Hindlimb muscle (tissue), 1 donor: Measurements from ENCODE around the gene ANO6. TPM values are rescaled to one million over a fixed set of nuclear protein-coding genes. Genes with fewer than 3 reads are reported as not detected.
"Not testable (repeated sequence)": the region's sequence is repeated elsewhere in the genome, so short reads cannot be mapped to it uniquely, and the experiment has no call there.

Experiments used
- DNase-seq: peaks from one replicate; pipeline ENCODE4 v3.0.0-alpha.2; 2013
- polyA plus RNA-seq: library from polyadenylated mRNA; unstranded; fragments of 120-200 nt; gene quantifications from one replicate; pipeline ENCODE4 v1.2.1, GENCODE V29; 2013; ENCODE audit not compliant: insufficient read length

ANO6 gene
- polyA plus RNA-seq, 1 donor, result 64.7 TPM

GRCh38 chr12:45214071-45214470 is 1.8 kb upstream of the ANO6 start:
- DNase-seq, result no peak

GRCh38 chr12:45214749-45215418 is 1.0 kb upstream of the ANO6 start:
- DNase-seq, result peak; percentile 40

GRCh38 chr12:45216230-45216982 is 511 bp downstream of the ANO6 start:
- peak; percentile 69 for DNase-seq

GRCh38 chr12:45216983-45217485 is 1.1 kb downstream of the ANO6 start:
- no peak for DNase-seq

- DNase-seq, result no peak
Measured at GRCh38 chr12:45217846-45218245, 2.0 kb downstream of the ANO6 start.

- no peak for DNase-seq
Measured at GRCh38 chr12:45219621-45220020, 3.7 kb downstream of the ANO6 start.

- no peak for DNase-seq
Measured at GRCh38 chr12:45220363-45220931, 4.6 kb downstream of the ANO6 start.

GRCh38 chr12:45220969-45221368 is 5.1 kb downstream of the ANO6 start:
- no peak for DNase-seq

- no peak for DNase-seq
Measured at GRCh38 chr12:45223868-45224267, 8.0 kb downstream of the ANO6 start.

- DNase-seq, result no peak
Measured at GRCh38 chr12:45224311-45224710, 8.4 kb downstream of the ANO6 start.

- DNase-seq, result no peak
Measured at GRCh38 chr12:45226021-45226420, 10.1 kb downstream of the ANO6 start.

- no peak for DNase-seq
Measured at GRCh38 chr12:45227316-45228067, 11.6 kb downstream of the ANO6 start.

GRCh38 chr12:45231515-45232145 is 15.7 kb downstream of the ANO6 start:
- no peak for DNase-seq

- no peak for DNase-seq
Measured at GRCh38 chr12:45232146-45232755, 16.4 kb downstream of the ANO6 start.

GRCh38 chr12:45232756-45233372 is 17.0 kb downstream of the ANO6 start:
- no peak for DNase-seq

GRCh38 chr12:45234139-45234865 is 18.4 kb downstream of the ANO6 start:
- peak; percentile 85 for DNase-seq

- DNase-seq, result no peak
Measured at GRCh38 chr12:45235087-45236025, 19.5 kb downstream of the ANO6 start.

- DNase-seq, result not testable (repeated sequence)
Measured at GRCh38 chr12:45236383-45236782, 20.5 kb downstream of the ANO6 start.

GRCh38 chr12:45242180-45242579 is 26.3 kb downstream of the ANO6 start:
- no peak for DNase-seq

- no peak for DNase-seq
Measured at GRCh38 chr12:45243963-45244362, 28.1 kb downstream of the ANO6 start.
